Fibroblast of gingiva (primary cell): ENCODE data around the gene CCK.
"Not testable (repeated sequence)": the region's sequence is repeated elsewhere in the genome, so short reads cannot be mapped to it uniquely, and the experiment has no call there.

Experiments used
- DNase-seq: peaks from one replicate; pipeline ENCODE4 v3.0.0-alpha.2; 2011; ENCODE audit warnings: low read depth

The CCK gene

GRCh38 chr3:42266085-42266484, at the start of gene CCK:
CCK (minus strand) TSS chr3:42266185; CDS start chr3:42263630, 2,555 bp downstream.
- no peak for DNase-seq

- no peak for DNase-seq
Observed at GRCh38 chr3:42314411-42314810, 48.4 kb upstream of the CCK start.

- DNase-seq, result no peak
Observed at GRCh38 chr3:42308651-42309050, 42.7 kb upstream of the CCK start.

DNA sequence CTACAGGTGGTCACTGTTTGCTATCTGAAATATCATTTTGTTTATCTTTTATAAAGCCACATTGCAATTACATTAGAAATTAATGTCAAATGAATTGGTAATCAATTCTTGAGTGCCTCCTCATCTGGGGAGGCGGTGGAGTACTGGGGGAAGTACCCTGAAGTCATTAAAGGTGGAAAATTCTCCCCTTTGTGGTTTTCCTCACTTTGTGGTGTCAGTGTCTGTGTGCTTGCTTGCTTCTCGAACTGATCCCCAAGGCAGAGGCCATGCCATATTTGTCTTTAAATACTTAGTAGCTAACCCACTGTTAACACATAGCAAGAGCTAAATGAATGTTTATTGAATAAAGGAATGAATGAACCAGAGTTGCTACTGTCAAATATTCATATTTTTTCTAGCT, 40.5 kb upstream of the CCK start:
- DNase-seq, result no peak

DNA sequence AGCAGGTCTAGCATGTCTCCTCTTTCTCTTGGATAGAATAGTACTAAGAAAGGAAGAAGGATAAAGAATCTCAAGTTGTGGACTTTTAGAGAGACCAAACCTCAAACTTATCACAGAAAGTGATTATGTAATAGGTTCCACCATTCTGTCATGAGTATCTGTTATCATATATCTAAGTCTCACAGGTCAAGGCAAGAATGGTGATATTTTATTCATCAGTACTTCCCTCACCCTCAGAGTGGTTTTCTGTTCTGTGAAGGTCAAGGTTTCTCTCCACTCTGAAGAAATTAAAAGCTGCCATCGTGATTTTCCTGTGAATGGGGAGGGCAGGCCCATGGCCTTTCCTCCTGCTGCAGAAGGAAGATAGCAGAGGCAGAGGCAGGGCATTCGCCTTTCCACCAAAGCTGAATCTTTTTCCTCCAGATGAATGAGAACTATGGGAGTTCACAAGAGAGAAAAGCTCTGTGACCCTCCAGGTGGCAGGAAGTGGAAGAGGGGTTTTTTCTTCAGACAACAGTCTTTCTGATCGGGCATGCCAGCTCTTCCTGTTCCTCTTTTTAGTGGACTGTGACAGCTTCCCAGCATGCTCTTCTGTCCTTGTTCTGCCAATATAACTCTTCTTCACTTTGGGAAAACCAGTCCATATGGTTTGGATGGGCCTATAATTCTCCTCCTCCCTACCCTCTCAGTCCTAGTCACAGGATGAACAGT, 37.1 kb upstream of the CCK start:
- no peak for DNase-seq

DNA sequence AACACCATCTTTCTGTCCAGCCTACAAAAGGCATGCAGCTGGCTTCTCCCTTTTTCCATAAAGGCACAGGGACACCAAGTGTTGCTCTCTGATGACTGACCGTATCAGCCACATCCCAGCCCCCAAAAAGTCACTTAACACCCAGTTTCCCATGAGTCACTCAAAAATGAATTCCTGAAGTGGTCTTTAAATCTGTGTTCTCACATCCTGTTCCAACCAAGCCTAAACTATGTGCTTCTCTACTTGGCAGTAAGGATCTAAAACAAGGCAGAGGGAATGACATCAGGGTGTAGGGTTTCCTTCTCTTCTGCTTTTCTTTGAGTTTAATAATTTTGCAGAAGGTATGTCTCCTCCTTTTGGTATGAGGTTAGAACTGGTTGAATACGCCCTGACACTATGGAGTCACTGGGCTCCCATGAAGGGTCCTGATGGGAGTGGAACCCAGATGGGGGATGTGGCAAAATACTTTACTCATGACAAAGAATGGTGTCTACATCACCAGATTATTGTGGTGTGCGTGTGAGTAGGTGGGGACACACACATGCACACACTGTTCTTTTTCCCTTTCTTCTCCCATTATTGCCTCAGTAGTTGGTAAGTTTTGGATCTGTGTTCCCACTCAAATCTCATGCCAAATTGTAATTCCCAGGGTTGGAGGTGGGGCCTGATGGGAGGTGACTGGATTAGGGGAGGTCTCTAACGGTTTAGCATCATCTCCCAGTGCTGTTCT, 35.6 kb upstream of the CCK start:
- no peak for DNase-seq

- DNase-seq, result no peak
Observed at GRCh38 chr3:42300778-42301177, 34.8 kb upstream of the CCK start.

GRCh38 chr3:42300013-42300412, 34.0 kb upstream of the CCK start:
- peak; percentile 10 for DNase-seq

- no peak for DNase-seq
Observed at GRCh38 chr3:42298259-42298658, 32.3 kb upstream of the CCK start.

DNA sequence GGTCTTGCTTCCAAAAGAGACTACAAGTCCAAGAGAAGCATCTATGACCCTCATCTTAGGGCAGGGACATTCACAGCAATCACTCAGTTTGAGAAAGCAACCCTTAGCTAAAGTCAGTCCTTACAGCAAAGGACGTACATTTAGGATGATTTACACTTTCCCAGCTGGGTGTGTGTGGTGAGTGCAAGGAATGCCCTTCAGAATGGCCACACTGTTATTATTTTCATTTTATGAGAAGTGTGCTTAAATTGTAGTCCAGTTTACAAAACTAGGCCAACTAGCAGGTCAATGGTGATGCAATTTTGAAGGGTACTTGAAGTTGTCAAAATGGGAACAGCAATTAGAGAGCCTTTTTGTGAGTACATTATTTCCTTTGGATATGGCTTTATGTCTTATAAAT, 26.0 kb upstream of the CCK start:
- DNase-seq, result no peak

DNA sequence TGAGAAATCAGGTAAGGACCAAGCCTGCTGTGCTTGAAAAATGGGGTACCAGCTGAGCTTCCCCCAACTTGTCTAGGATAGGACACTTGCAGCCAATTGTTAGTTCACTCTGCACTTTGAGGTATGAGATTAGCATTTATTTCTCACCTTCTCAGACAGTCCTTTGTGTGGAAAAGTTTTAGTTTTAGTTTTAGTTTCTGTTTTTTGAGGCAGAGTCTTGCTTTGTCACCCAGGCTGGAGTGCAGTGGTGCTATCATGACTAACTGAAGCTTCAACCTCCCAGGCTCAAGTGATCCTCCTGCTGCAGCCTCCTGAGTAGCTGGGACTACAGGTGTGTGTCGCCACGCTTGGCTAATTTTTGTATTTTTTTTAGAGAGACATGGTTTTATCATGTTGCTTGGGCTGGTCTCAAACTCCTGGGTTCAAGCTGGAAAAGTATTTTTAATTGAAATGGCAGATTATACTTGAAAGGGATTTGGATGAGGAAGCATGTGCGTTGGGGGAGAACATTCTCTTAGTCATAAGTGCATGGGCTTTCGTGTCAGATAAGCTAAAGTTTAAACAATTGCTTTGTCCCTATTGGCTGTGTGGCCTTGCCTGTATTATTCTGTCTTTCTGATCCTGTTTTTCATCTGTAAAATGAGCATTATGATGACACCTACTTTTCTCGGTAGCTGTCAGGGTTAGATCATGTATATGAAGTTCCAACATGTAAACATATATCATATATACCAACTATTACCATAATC, 25.2 kb upstream of the CCK start:
- DNase-seq, result no peak

GRCh38 chr3:42289026-42289425, 23.0 kb upstream of the CCK start:
- DNase-seq, result no peak

- no peak for DNase-seq
Observed at GRCh38 chr3:42288385-42288784, 22.4 kb upstream of the CCK start.

DNA sequence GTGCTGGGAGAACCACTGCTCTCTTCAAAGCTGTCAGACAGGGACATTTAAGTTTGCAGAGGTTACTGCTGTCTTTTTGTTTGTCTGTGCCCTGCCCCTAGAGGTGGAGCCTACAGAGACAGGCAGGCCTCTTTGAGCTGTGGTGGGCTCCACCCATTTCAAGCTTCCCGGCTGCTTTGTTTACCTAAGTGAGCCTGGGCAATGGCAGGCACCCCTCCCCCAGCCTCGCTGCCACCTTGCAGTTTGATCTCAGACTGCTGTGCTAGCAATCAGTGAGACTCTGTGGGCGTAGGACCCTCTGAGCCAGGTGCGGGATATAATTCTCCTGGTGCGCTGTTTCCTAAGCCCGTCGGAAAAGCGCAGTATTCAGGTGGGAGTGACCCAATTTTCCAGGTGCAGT, 21.4 kb upstream of the CCK start:
- not testable (repeated sequence) for DNase-seq

DNA sequence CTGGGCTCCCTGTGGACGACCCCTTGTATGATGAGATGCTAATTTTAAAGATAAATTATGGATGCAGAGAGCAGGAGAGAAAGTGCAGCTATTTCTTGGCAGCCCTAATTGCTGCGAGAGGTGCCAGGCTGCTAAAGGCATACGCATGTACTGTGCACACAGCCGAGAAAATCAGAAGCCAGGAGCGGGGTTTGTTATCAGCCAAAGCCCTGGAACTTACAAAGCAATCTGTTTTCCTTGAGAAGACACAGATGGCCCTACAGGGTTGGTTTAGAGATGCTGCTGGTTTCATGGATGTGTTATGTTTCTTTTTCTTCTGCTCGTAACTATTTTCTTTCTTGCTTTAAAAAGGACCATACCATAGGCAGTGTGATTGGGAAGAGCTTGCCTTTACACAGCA, 11.7 kb upstream of the CCK start:
- DNase-seq, result no peak

DNA sequence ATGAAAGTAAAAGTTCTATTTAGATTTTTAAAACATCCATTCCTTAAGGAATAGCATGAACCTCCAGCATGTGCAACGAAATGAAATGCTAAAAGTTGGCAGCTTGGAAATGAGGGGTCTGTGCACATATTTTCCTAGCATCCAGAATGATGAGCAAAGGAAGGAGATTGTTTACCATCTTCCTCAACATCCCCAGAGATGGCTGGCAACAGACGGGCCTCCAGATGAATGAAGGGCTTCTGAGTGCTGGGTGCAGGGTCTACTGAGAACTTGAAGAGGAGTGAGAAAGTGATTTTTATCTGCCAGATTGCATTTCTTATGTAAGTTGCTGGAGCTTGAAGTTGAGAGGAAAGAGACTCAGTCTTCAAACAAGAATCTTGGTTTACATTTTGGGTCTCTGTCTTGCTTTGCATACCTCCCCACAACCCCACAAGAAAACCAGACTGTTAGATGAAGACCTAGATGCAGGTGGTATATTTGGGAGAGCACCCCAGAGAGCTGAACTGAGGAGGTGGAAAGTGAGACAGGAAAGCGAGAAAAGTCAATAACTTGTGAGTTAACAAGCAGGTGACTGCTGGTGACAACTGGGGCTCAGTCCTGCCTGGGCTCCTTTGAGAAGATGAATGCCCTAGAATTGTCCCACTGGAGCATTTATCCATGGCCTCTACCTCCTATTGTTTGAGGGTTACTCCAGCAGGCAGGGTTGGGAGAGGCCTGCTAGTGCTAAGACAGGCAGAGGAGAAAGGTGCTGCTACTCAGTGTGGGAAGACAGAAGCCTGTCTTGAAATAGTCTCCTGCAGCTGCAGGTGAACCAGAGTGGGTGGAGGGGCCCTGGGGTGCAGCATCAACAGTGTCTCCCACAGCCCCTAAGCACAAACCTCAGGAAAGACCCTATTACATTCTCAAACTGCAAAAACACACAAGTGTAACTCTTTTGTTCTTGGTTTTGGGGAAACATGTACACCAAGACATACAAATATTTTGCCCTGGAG, 10.5 kb upstream of the CCK start:
- no peak for DNase-seq

DNA sequence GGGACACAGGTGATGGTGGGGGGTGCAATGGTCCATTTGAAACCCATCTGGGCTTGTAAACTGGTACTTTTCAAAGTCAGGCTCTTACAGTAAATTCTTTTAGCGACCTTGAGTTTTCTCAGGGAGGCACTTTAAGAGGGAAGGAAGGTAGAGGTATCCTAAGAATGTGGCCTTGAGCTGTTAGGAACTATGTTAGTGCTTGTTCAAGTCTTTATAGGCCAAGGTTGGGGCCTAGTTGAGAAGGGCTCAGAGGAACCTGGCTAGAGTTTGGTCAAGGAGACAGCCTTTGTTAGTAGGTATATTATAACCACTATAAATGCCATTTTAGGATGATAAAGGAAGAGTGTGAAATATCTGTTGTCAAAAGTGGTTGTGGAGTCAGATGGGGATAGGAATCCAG, 9.2 kb upstream of the CCK start:
- DNase-seq, result no peak

GRCh38 chr3:42274266-42274665, 8.3 kb upstream of the CCK start:
- DNase-seq, result no peak

GRCh38 chr3:42273361-42273760, 7.4 kb upstream of the CCK start:
- no peak for DNase-seq

DNA sequence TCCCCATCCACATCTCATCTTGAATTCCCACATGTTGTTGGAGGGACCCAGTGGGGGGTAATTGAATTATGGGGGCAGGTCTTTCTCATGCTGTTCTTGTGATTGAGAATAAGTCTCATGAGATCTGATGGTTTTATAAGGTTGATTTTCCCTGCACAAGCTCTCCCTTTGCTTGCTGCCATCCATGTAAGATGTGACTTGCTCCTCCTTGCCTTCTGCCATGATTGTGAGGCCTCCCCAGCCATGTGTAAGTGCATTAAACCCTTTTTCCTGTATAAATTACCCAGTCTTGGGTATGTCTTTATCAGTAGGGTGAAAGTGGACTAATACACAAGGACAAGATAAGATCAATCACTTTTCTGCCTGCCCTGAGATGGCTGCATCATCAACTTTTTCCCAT, 5.8 kb upstream of the CCK start:
- DNase-seq, result no peak

DNA sequence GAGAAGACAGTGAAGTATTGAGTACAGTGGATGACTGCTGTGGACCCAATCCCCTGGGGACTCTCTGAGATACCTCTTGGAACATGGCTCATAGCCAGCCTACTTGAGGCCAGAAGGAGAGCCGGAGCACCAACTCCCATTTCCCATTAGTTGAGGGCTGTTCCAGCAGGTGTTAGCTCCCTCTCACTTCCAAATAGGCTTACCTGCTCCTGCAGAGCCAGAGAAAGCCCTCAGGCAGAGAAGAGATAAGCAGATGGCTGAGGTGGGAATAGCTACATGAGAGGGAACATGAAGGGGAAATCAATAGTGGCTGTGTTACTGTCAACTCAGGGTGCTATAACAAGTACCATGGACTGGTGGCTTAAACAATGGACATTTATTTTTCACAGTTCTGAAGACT, 4.6 kb upstream of the CCK start:
- DNase-seq, result no peak

DNA sequence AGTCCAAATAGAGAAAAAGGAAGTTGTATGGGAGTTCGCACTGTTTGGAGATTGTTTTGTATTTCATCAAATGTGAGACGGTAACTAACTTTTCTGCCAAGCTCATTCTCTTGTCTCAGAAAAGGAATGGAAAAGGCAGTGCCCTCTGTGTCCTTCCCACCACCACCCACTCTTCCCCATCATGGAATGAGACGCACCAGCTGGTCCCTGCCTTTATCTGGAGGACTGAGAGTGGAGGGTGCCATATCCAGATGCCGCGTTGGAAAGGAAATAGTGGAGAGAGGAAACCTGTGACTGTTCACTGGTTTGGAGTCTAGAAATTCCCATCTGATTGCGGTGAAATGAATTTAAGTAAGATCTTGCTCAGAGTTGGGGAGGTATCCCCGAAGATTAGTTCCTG, 3.7 kb upstream of the CCK start:
- DNase-seq, result no peak
